OCI-LY7 (cell line): ENCODE measurements around the gene CNKSR3. TPM values are rescaled to one million over a fixed set of nuclear protein-coding genes. Genes with fewer than 3 reads are reported as not detected.

Source experiments
- BruUV-seq: library from RNA; stranded (reverse); fragments of 400-500 nt; replicated peaks from 2 replicates; lab custom pipeline; 2021; lab: Mats Ljungman, UMichigan
- CTCF ChIA-PET: fragments of 300-600 bp; sonication (Branson Sonifier 250); formaldehyde crosslinking; loops from one replicate; lab custom pipeline; 2022; ENCODE audit warnings: antibody characterized with exemption; ENCODE audit not compliant: unreplicated experiment; lab: Charles Lee
- POLR2A ChIA-PET: fragments of 300-600 bp; sonication (Branson Sonifier 250); formaldehyde crosslinking; loops from one replicate; lab custom pipeline; 2022; ENCODE audit warnings: antibody characterized with exemption; lab: Charles Lee
- DNase-seq: peaks from one replicate; pipeline ENCODE4 v3.0.0-alpha.2; 2015; ENCODE audit warnings: low spot score
- H2AFZ ChIP-seq: fragments of 200-600 bp; sonication (generic), shearing (Covaris generic); 2 replicates; pipeline ENCODE4 v1.6.1; 2014; ENCODE audit warnings: mild to moderate bottlenecking, antibody characterized with exemption, low read length, moderate library complexity
- H3K27ac ChIP-seq: fragments of 200-600 bp; sonication (generic); 2 replicates; pipeline ENCODE4 v1.5.1; 2014; ENCODE audit warnings: mixed run types, low read depth, mild to moderate bottlenecking, moderate library complexity, low read length, inconsistent platforms; ENCODE audit not compliant: poor library complexity, severe bottlenecking
- H3K36me3 ChIP-seq: fragments of 200-600 bp; sonication (generic); 2 replicates; pipeline ENCODE4 v1.6.1; 2014; ENCODE audit warnings: mild to moderate bottlenecking, antibody characterized with exemption, low read length, moderate library complexity, mixed read lengths; ENCODE audit not compliant: insufficient read depth
- H3K4me1 ChIP-seq: fragments of 200-600 bp; sonication (generic); 2 replicates; pipeline ENCODE4 v1.5.1; 2014; ENCODE audit warnings: mild to moderate bottlenecking, low read length; ENCODE audit not compliant: insufficient read depth, poor library complexity, severe bottlenecking
- H3K4me2 ChIP-seq: fragments of 200-600 bp; sonication (generic); 2 replicates; pipeline ENCODE4 v1.6.1; 2014; ENCODE audit warnings: mild to moderate bottlenecking, low read length
- H3K4me3 ChIP-seq: fragments of 200-600 bp; sonication (generic); 2 replicates; pipeline ENCODE4 v1.5.1; 2014; ENCODE audit warnings: mild to moderate bottlenecking, low read depth, low read length; ENCODE audit not compliant: poor library complexity, severe bottlenecking
- H3K79me2 ChIP-seq: fragments of 200-600 bp; sonication (generic); 2 replicates; pipeline ENCODE4 v1.6.1; 2016; ENCODE audit warnings: low read depth, mild to moderate bottlenecking, low read length, moderate library complexity, mixed read lengths; ENCODE audit not compliant: insufficient read depth
- H3K9me2 ChIP-seq: fragments of 200-600 bp; sonication (generic); 2 replicates; pipeline ENCODE4 v1.6.1; 2016; ENCODE audit warnings: mild to moderate bottlenecking, low read length, mixed read lengths; ENCODE audit not compliant: insufficient read depth
- H3K9me3 ChIP-seq: fragments of 200-600 bp; sonication (generic); 2 replicates; pipeline ENCODE4 v1.6.1; 2014; ENCODE audit warnings: mild to moderate bottlenecking, mixed run types, low read length, mixed read lengths
- H4K20me1 ChIP-seq: fragments of 200-600 bp; sonication (generic); 2 replicates; pipeline ENCODE4 v1.6.1; 2014; ENCODE audit warnings: mild to moderate bottlenecking, antibody characterized with exemption, low read length, moderate library complexity, mixed read lengths; ENCODE audit not compliant: insufficient read depth
- EZH2phosphoT487 ChIP-seq: fragments of 200-600 bp; sonication (generic); IDR thresholded peaks from 2 replicates; pipeline ENCODE4 v1.6.1; 2018; ENCODE audit warnings: low read depth, borderline replicate concordance, mild to moderate bottlenecking, mixed run types, antibody characterized with exemption, low read length, moderate library complexity, mixed read lengths
- intact Hi-C: fragments of 100-400 bp; cut with micrococcal nuclease; formaldehyde crosslinking; loops from one replicate; pipeline ENCODE4 v1.10.0; 2022; ENCODE audit not compliant: unreplicated experiment
- total RNA-seq, 2 experiments: library from RNA; depleted of rRNA in 1 of 2; stranded (reverse); fragments of >200 nt in 1 of 2; shearing (Covaris generic) in 1 of 2; gene quantifications; 2 replicates each; pipeline ENCODE4 v1.2.3, GENCODE V29; 2014 to 2022
- TF ChIP-seq, protein P1 (sequence below): fragments of 200-600 bp; sonication (generic); conservative IDR thresholded peaks from 2 replicates; pipeline ENCODE4 v1.5.1; 2014; ENCODE audit warnings: mild to moderate bottlenecking, antibody characterized with exemption, low read length, moderate library complexity, mixed read lengths

Gene CNKSR3
- total RNA-seq, 2 experiments from 2014 or later = not detected

DNA sequence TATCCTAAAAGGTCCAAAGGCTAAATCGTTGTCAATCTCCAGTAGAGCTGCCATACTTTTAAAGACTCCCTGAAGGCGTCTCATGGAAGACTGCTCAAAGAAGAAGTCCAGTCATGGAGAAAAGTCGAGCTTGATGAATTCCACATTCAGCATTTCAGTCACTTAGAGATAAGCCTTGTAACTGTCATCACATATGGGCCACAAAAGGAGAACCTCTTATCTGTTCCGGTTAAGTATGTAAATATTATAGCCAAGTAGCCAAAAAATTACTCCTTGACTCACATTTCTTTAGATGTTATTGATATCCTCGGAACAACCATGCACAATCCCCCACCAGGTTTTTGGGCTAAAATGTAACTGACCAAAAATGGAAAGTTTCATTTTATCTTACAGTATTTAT is 9.8 kb upstream of the CNKSR3 start:
- Histone ChIP-seq H4K20me1 (no peaks in the 10 kb centered on the region), H3K27ac (no peak overlapping the region), H2AFZ (no peak overlapping the region), H3K4me3 (no peak overlapping the region), H3K9me2 (no peaks in the 10 kb centered on the region), H3K36me3 (no peaks in the 10 kb centered on the region), H3K9me3 (no peaks in the 10 kb centered on the region), H3K79me2 (no peaks in the 10 kb centered on the region), H3K4me2 (no peak overlapping the region), H3K4me1 (no peaks in the 10 kb centered on the region)
- intact Hi-C loops = no loop called here
- DNase-seq = no peak
- ChIA-PET POLR2A (interaction anchor here (2.0 kb wide), 1 partner anchor 22 kb away, joined by 5 read pairs; no protein-coding TSS in a partner anchor), CTCF (no interaction called here)
- no TSS peak for BruUV-seq
- TF ChIP-seq EZH2phosphoT487 = no peak
- TF ChIP-seq, protein P1, sequence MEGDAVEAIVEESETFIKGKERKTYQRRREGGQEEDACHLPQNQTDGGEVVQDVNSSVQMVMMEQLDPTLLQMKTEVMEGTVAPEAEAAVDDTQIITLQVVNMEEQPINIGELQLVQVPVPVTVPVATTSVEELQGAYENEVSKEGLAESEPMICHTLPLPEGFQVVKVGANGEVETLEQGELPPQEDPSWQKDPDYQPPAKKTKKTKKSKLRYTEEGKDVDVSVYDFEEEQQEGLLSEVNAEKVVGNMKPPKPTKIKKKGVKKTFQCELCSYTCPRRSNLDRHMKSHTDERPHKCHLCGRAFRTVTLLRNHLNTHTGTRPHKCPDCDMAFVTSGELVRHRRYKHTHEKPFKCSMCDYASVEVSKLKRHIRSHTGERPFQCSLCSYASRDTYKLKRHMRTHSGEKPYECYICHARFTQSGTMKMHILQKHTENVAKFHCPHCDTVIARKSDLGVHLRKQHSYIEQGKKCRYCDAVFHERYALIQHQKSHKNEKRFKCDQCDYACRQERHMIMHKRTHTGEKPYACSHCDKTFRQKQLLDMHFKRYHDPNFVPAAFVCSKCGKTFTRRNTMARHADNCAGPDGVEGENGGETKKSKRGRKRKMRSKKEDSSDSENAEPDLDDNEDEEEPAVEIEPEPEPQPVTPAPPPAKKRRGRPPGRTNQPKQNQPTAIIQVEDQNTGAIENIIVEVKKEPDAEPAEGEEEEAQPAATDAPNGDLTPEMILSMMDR = no peak

DNA sequence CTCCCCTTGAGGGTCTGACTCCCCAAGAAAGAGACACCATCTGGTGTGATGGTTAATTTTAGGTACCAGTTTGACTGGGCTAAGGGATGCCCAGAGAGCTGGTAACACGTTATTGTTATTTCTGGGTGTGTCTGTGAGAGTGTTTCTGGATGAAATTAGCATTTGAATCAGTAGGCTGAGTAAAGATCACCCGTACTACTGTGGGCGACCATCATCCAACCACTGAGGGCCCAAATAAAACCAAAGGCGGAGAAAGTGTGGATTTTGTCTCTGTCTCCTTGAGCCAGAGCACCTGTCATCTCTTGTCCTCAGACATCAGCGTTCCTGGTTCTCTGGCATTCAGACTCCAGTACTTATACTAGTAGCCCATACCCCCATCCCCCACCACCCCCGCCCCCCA is 7.9 kb upstream of the CNKSR3 start:
- ChIA-PET POLR2A (no interaction called here), CTCF (no interaction called here)
- Histone ChIP-seq H2AFZ (no peak overlapping the region), H4K20me1 (no peaks in the 10 kb centered on the region; the same call in 1 of the 2 replicates), H3K4me1 (no peaks in the 10 kb centered on the region), H3K9me3 (no peaks in the 10 kb centered on the region), H3K4me3 (no peak overlapping the region), H3K4me2 (no peak overlapping the region), H3K9me2 (no peaks in the 10 kb centered on the region), H3K79me2 (no peaks in the 10 kb centered on the region), H3K27ac (no peak overlapping the region), H3K36me3 (no peaks in the 10 kb centered on the region)
- no peak for DNase-seq
- no TSS peak for BruUV-seq
- TF ChIP-seq EZH2phosphoT487 = no peak
- TF ChIP-seq, protein P1 = no peak
- intact Hi-C loops = no loop called here

DNA sequence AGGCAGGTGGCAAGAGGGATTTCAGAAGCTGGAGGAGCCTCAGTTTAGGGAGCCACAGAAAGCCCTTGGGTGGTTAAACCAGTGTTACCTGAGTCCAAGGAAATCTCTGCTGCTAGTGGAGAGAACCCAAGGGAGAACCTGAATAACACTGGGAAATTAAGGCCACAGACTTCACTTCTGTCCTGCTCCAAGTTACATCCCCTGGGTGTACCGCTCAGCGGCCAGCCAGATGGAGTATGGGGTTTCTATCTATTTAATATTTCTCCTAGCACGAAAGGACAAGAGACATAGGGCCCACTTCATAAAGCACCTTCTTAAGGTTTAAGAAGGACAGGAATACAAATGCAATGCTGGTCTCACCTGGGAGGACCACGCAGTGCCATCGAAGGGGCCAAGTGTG is 5.8 kb upstream of the CNKSR3 start:
- TF ChIP-seq, protein P1 = no peak
- no peak for TF ChIP-seq EZH2phosphoT487
- ChIA-PET CTCF (no interaction called here), POLR2A (interaction anchor here (1.3 kb wide), 1 partner anchor 16 kb away, joined by 4 read pairs; no protein-coding TSS in a partner anchor)
- Histone ChIP-seq H4K20me1 (no peaks in the 10 kb centered on the region; the same call in 1 of the 2 replicates), H3K4me1 (no peaks in the 10 kb centered on the region), H3K27ac (no peak overlapping the region), H3K36me3 (no peaks in the 10 kb centered on the region), H3K9me3 (no peaks in the 10 kb centered on the region), H3K79me2 (no peaks in the 10 kb centered on the region), H2AFZ (no peak overlapping the region), H3K9me2 (no peaks in the 10 kb centered on the region), H3K4me2 (no peak overlapping the region), H3K4me3 (no peak overlapping the region)
- BruUV-seq = no TSS peak
- DNase-seq = no peak
- intact Hi-C loops = no loop called here
